Liver (tissue), 9 donors: Measurements from ENCODE around the gene CIB4. TPM values are rescaled to one million over a fixed set of nuclear protein-coding genes. Genes with fewer than 3 reads are reported as not detected.

Source experiments
- DNase-seq: peaks from one replicate; pipeline ENCODE4 v3.0.0-alpha.2; 2017; ENCODE audit warnings: low spot score
- H3K27ac ChIP-seq, 2 donors: one replicate each; pipeline ENCODE4 v1.7.0; 2013; ENCODE audit warnings: inconsistent platforms in 2 of 2, low read length in 2 of 2, control low read depth in 1 of 2, low read depth in 1 of 2, mild to moderate bottlenecking in 1 of 2
- H3K27me3 ChIP-seq, 4 donors: one replicate each; pipeline versions ENCODE4 v1.6.1 to v1.7.0; 2013; ENCODE audit warnings: low read length in 3 of 4, inconsistent platforms in 1 of 4, mild to moderate bottlenecking in 1 of 4, moderate library complexity in 1 of 4; ENCODE audit not compliant: control insufficient read depth in 4 of 4, insufficient read depth in 4 of 4
- H3K36me3 ChIP-seq, 4 donors: one replicate each; pipeline versions ENCODE4 v1.6.1 to v1.7.0; 2013; ENCODE audit warnings: low read length in 3 of 4, mild to moderate bottlenecking in 3 of 4, low read depth in 1 of 4, moderate library complexity in 1 of 4; ENCODE audit not compliant: control insufficient read depth in 4 of 4, insufficient read depth in 3 of 4
- H3K4me1 ChIP-seq, 4 donors: one replicate each; pipeline versions ENCODE4 v1.6.1 to v1.7.0; 2013; ENCODE audit warnings: low read length in 3 of 4, mild to moderate bottlenecking in 3 of 4, moderate library complexity in 1 of 4; ENCODE audit not compliant: control insufficient read depth in 4 of 4, insufficient read depth in 4 of 4
- H3K4me3 ChIP-seq, 3 donors: one replicate each; pipeline versions ENCODE4 v1.6.1 to v1.7.0; 2013; ENCODE audit warnings: low read length in 3 of 3, control low read depth in 1 of 3, low read depth in 1 of 3, mild to moderate bottlenecking in 1 of 3
- H3K9ac ChIP-seq, 2 donors: one replicate each; pipeline ENCODE4 v1.7.0; 2013; ENCODE audit warnings: low read length in 2 of 2, mild to moderate bottlenecking in 2 of 2, moderate library complexity in 2 of 2, control low read depth in 1 of 2, low read depth in 1 of 2
- H3K9me3 ChIP-seq, 4 donors: one replicate each; pipeline versions ENCODE4 v1.6.1 to v1.7.0; 2013; ENCODE audit warnings: low read length in 3 of 4; ENCODE audit not compliant: control insufficient read depth in 4 of 4
- FOXA2 ChIP-seq: IDR thresholded peaks from 2 replicates; pipeline ENCODE4 v1.6.1; 2016; ENCODE audit warnings: antibody characterized with exemption
- GABPA ChIP-seq, 2 donors: IDR thresholded peaks in 1 of 2; conservative IDR thresholded peaks in 1 of 2; 2 replicates each; pipeline ENCODE4 v1.6.1; 2016; ENCODE audit warnings: antibody characterized with exemption in 2 of 2, mild to moderate bottlenecking in 1 of 2, moderate library complexity in 1 of 2
- HNF4A ChIP-seq, 2 donors: conservative IDR thresholded peaks; 2 replicates each; pipeline ENCODE4 v1.6.1; 2016; ENCODE audit warnings: antibody characterized with exemption in 2 of 2, mild to moderate bottlenecking in 2 of 2
- HNF4G ChIP-seq: IDR thresholded peaks from 2 replicates; pipeline ENCODE4 v1.6.1; 2016; ENCODE audit warnings: antibody characterized with exemption
- RAD21 ChIP-seq, 2 donors: IDR thresholded peaks; 2 replicates each; pipeline ENCODE4 v1.6.1; 2016; ENCODE audit warnings: antibody characterized with exemption in 2 of 2, mild to moderate bottlenecking in 2 of 2
- RXRA ChIP-seq, 2 donors: IDR thresholded peaks; 2 replicates each; pipeline ENCODE4 v1.6.1; 2017 to 2018; ENCODE audit warnings: antibody characterized with exemption in 2 of 2, mild to moderate bottlenecking in 1 of 2
- SP1 ChIP-seq: IDR thresholded peaks from 2 replicates; pipeline ENCODE4 v1.6.1; 2018; ENCODE audit warnings: antibody characterized with exemption, mild to moderate bottlenecking
- TAF1 ChIP-seq: conservative IDR thresholded peaks from 2 replicates; pipeline ENCODE4 v1.6.1; 2016; ENCODE audit warnings: antibody characterized with exemption, mild to moderate bottlenecking
- YY1 ChIP-seq: IDR thresholded peaks from 2 replicates; pipeline ENCODE4 v1.6.1; 2016; ENCODE audit warnings: antibody characterized with exemption, mild to moderate bottlenecking
- WGBS: extraction: QIAGEN DNeasy Blood & Tissue Kit; methylation state at CpG from one replicate; pipeline ENCODE4 v1.1.7; 2013; 5-methylcytosine and 5-hydroxymethylcytosine counted together
- polyA plus RNA-seq, 2 donors: library from polyadenylated mRNA; stranded (reverse) in 1 of 2; unstranded in 1 of 2; fragments of 200-250 nt in 1 of 2; fragments of >200 nt in 1 of 2; fragmentation: Nextera tagmentation in 1 of 2; extraction: Ambion mirVana in 1 of 2; gene quantifications; one replicate each; pipeline versions ENCODE4 v1.2.1 to v1.2.3, GENCODE V29; 2013 to 2015
- total RNA-seq, 2 donors: library from RNA; depleted of rRNA; stranded (reverse); fragments of >200 nt; gene quantifications; one replicate each; pipeline ENCODE4 v1.2.3, GENCODE V29; 2014
- TF ChIP-seq, protein P1 (sequence below): fragments of 150-350 bp; IDR thresholded peaks from 2 replicates; pipeline ENCODE4 v1.5.1; 2017; ENCODE audit warnings: improper control_type of control experiment, low read depth, low read length; ENCODE audit not compliant: missing input control
- TF ChIP-seq, protein P2 (sequence below): IDR thresholded peaks from 2 replicates; pipeline ENCODE4 v1.6.1; 2016; ENCODE audit warnings: antibody characterized with exemption, mild to moderate bottlenecking
- TF ChIP-seq, protein P3 (sequence below): IDR thresholded peaks from 2 replicates; pipeline ENCODE4 v1.6.1; 2016; ENCODE audit warnings: antibody characterized with exemption
- donor health status: healthy.
- donor health status: healthy.
- donor health status: healthy.
- donor health status: healthy.
- donor health status: healthy.

Gene CIB4
- total and polyA plus RNA-seq, 4 donors, result not detected

DNA sequence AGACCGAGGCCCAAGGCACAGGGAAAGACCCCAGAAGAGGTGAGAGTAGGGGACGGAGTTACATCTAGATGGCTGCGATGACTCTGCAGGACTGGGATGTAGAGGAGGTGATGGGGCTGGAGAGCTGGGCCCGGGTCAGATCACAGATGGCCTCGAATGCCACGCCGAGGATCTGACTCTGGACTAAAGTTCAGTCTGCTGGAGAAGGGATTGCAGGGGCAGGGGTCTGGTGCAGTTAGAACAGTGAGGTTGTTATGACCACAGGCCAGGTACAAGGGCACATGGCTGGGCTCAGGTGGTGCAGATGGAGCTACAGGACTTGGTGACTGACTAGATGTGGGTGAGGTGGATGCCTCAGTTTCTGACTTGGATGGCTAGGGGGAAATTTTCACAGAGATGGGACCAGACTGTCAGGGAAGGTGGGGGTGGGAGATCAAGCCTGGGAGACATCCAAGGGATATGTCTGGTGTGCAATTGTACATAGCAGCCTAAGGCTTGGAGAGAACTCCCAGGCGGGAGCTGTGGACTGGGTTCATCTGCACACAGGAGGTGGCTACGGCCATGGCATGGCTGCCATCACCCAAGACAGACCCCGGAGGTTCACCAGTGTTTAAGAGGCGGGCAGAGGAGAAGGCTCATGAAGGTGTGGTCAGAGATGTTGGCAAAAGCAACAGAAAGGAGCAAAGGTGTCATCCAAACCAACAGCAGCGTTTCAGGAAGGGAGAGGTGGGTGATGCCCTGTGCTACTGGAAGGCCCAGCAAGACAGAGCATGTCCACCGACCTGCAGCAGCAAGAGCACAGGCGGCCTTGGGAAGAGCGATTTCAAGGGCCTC, 66.9 kb downstream of the CIB4 start:
- Histone ChIP-seq H3K9ac (no peak overlapping the region), H3K9me3 (no peaks in the 10 kb centered on the region), H3K36me3 (no peaks in the 10 kb centered on the region), H3K4me1 (no peaks in the 10 kb centered on the region), H3K27ac (no peak overlapping the region), H3K27me3 (peaks cover 0 to 2% (median 0%) of the 10 kb centered on the region in 4 donors), H3K4me3 (no peak overlapping the region)
- WGBS, result 87% methylated on average over 15 of the region's 15 CpGs
- DNase-seq, result no peak
- TF ChIP-seq, protein P1, sequence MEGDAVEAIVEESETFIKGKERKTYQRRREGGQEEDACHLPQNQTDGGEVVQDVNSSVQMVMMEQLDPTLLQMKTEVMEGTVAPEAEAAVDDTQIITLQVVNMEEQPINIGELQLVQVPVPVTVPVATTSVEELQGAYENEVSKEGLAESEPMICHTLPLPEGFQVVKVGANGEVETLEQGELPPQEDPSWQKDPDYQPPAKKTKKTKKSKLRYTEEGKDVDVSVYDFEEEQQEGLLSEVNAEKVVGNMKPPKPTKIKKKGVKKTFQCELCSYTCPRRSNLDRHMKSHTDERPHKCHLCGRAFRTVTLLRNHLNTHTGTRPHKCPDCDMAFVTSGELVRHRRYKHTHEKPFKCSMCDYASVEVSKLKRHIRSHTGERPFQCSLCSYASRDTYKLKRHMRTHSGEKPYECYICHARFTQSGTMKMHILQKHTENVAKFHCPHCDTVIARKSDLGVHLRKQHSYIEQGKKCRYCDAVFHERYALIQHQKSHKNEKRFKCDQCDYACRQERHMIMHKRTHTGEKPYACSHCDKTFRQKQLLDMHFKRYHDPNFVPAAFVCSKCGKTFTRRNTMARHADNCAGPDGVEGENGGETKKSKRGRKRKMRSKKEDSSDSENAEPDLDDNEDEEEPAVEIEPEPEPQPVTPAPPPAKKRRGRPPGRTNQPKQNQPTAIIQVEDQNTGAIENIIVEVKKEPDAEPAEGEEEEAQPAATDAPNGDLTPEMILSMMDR, result no peak
- TF ChIP-seq RXRA (IDR thresholded peaks at IDR 0.05), result no peak
- TF ChIP-seq SP1, result no peak
- no peak for TF ChIP-seq YY1
- TF ChIP-seq, protein P2, sequence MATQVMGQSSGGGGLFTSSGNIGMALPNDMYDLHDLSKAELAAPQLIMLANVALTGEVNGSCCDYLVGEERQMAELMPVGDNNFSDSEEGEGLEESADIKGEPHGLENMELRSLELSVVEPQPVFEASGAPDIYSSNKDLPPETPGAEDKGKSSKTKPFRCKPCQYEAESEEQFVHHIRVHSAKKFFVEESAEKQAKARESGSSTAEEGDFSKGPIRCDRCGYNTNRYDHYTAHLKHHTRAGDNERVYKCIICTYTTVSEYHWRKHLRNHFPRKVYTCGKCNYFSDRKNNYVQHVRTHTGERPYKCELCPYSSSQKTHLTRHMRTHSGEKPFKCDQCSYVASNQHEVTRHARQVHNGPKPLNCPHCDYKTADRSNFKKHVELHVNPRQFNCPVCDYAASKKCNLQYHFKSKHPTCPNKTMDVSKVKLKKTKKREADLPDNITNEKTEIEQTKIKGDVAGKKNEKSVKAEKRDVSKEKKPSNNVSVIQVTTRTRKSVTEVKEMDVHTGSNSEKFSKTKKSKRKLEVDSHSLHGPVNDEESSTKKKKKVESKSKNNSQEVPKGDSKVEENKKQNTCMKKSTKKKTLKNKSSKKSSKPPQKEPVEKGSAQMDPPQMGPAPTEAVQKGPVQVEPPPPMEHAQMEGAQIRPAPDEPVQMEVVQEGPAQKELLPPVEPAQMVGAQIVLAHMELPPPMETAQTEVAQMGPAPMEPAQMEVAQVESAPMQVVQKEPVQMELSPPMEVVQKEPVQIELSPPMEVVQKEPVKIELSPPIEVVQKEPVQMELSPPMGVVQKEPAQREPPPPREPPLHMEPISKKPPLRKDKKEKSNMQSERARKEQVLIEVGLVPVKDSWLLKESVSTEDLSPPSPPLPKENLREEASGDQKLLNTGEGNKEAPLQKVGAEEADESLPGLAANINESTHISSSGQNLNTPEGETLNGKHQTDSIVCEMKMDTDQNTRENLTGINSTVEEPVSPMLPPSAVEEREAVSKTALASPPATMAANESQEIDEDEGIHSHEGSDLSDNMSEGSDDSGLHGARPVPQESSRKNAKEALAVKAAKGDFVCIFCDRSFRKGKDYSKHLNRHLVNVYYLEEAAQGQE, result no peak

DNA sequence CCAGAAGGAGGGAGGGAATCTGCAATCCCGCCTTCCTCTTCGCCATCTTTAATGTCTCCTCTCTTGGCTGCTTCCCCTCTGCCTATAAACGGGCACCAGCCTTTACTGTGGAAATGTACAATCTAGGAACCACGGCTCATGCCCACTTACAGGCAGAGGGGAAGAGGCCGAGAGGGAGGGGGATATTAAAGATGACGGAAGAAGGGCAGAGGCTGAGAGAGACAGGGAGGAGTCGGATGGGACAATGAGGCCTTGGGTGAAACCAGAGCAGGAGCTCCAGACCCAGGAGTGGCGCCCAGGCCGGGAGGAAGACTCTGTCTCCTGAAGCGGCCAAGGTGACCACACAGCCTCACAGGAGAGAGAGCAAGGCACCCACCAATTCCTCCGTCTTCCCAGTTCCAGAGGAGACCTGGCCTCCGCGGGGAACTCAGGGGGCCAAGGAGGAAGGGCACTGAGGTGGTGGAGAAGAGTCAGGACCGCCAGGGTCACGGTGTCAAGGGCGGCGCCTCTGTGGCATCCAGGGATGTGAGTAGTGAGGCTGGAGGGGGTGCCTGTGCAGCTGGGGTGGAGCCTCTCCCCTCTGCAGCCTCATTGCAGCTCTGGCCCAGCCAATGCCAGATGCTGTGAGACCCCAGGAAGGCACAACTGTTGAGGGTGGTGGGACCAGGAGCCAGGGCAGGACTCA, 67.8 kb downstream of the CIB4 start:
- no peak for DNase-seq

More for the DNA sequence above, 67.8 kb downstream of the CIB4 start:
- Histone ChIP-seq H3K27me3 (peaks cover 0 to 2% (median 0%) of the 10 kb centered on the region in 4 donors), H3K36me3 (no peaks in the 10 kb centered on the region), H3K27ac (no peak overlapping the region), H3K4me3 (no peak overlapping the region), H3K9ac (no peak overlapping the region), H3K9me3 (no peaks in the 10 kb centered on the region), H3K4me1 (no peaks in the 10 kb centered on the region)
- WGBS, result 86% methylated on average over 17 of the region's 17 CpGs
- TF ChIP-seq SP1 (no peak), RXRA (IDR thresholded peaks at IDR 0.05) (no peak), YY1 (no peak), GABPA (IDR thresholded peaks at IDR 0.05 in 1 of 2, conservative IDR thresholded peaks at IDR 0.05 in 1 of 2) (no peak), HNF4A (conservative IDR thresholded peaks at IDR 0.05) (no peak), TAF1 (no peak), FOXA2 (no peak), HNF4G (no peak), RAD21 (IDR thresholded peaks at IDR 0.05) (no peak)
- TF ChIP-seq, protein P2, result no peak
- TF ChIP-seq, protein P3, sequence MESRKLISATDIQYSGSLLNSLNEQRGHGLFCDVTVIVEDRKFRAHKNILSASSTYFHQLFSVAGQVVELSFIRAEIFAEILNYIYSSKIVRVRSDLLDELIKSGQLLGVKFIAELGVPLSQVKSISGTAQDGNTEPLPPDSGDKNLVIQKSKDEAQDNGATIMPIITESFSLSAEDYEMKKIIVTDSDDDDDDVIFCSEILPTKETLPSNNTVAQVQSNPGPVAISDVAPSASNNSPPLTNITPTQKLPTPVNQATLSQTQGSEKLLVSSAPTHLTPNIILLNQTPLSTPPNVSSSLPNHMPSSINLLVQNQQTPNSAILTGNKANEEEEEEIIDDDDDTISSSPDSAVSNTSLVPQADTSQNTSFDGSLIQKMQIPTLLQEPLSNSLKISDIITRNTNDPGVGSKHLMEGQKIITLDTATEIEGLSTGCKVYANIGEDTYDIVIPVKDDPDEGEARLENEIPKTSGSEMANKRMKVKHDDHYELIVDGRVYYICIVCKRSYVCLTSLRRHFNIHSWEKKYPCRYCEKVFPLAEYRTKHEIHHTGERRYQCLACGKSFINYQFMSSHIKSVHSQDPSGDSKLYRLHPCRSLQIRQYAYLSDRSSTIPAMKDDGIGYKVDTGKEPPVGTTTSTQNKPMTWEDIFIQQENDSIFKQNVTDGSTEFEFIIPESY, result no peak
